ENCODE results near the gene TRAF3.

- no peak for TF ChIP-seq ATF3 (IDR thresholded peaks at IDR 0.05)
- no peak for TF ChIP-seq MAX (IDR thresholded peaks at IDR 0.05)
- no peak for TF ChIP-seq SP1 (IDR thresholded peaks at IDR 0.05)
- no peak for TF ChIP-seq CTCF (IDR thresholded peaks at IDR 0.05; ENCODE audit: low read depth, low read length, missing input control)
- no peak for TF ChIP-seq ZBTB33 (IDR thresholded peaks at IDR 0.05)
These were observed 17.6 kb upstream of the TRAF3 start for GRCh38 chr14:102759456-102760187.

All from liver (tissue), 3 donors.